Right atrium auricular region (tissue), 2 donors: Measurements from ENCODE around the gene XRCC3. TPM values are rescaled to one million over a fixed set of nuclear protein-coding genes. Genes with fewer than 3 reads are reported as not detected.

Experiments
- DNase-seq: peaks from one replicate; pipeline ENCODE4 v3.0.0-alpha.2; 2019; ENCODE audit warnings: low spot score
- H3K27ac ChIP-seq, 2 donors: fragments of 200-600 bp; sonication (generic); 1 replicate in 1 of 2; 2 replicates in 1 of 2; pipeline ENCODE4 v1.5.1; 2016 to 2019
- H3K27me3 ChIP-seq, 2 donors: fragments of 200-600 bp; sonication (generic); one replicate each; pipeline versions ENCODE4 v1.5.1 to v1.6.0; 2017 to 2019
- H3K36me3 ChIP-seq: fragments of 200-600 bp; sonication (generic); one replicate; pipeline ENCODE4 v1.5.1; 2016
- H3K4me1 ChIP-seq, 2 donors: fragments of 200-600 bp; sonication (generic); one replicate each; pipeline versions ENCODE4 v1.5.1 to v1.6.0; 2017 to 2019
- H3K4me3 ChIP-seq, 2 donors: fragments of 200-600 bp; sonication (generic); 1 replicate in 1 of 2; 2 replicates in 1 of 2; pipeline ENCODE4 v1.5.1; 2017 to 2019; ENCODE audit warnings: mild to moderate bottlenecking in 1 of 2, moderate library complexity in 1 of 2
- H3K9me3 ChIP-seq, 2 donors: fragments of 200-600 bp; sonication (generic); one replicate each; pipeline ENCODE4 v1.5.1; 2019
- CTCF ChIP-seq, 2 donors: fragments of 200-600 bp; sonication (generic); IDR thresholded peaks; one replicate each; pipeline ENCODE4 v1.5.1; 2019; ENCODE audit warnings: antibody characterized with exemption in 2 of 2
- total RNA-seq, 2 donors: library from RNA; depleted of rRNA; stranded (reverse); fragments of >200 nt; gene quantifications; one replicate each; pipeline ENCODE4 v1.1.0, GENCODE V29; 2016

XRCC3 gene
- total RNA-seq, 2 donors from 2014 or later, result 2.1 to 3.6 TPM

DNA sequence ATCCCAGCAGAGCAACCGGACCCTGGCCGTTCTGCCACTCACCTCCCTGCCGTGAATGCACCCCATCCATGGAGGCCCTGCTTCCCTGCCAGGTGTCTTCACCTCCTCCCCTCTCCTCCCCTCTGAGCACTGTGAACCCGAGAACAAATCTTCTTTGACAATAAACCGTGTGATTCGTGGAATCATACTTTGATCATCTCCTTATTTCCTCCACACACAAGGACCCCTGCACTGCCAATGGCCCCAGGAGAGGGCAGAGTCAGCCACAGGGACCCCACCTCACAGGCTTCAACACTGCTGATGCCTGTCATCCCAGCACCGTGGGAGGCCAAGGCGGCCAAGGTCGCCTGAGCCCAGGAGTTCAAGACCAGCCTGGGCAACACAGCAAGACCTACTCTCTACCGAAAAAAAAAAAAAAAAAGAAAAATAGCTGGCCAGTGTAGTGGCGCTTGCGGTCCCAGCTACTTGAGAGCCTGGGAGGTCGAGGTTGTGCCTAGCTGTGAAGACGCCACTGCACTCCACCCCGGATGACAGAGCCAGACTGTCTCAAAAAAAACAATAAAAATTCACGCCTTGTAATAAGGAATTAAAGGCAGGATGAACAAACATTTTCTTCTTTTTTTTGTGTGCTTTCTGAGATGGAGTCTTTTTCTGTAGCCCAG lies 1.1 kb downstream of the XRCC3 start:
- H3K27ac ChIP-seq, result no peak overlapping the region
- DNase-seq, result no peak
- peaks cover 0 to 73% of the 10 kb centered on the region in 2 donors for H3K4me1 ChIP-seq
- no peaks in the 10 kb centered on the region for H3K9me3 ChIP-seq
- no peaks in the 10 kb centered on the region for H3K27me3 ChIP-seq
- H3K36me3 ChIP-seq, result no peaks in the 10 kb centered on the region
- H3K4me3 ChIP-seq, result peak overlapping the region in 1 of 2 donors; percentile 89
- no peak for TF ChIP-seq CTCF (IDR thresholded peaks at IDR 0.05)

DNA sequence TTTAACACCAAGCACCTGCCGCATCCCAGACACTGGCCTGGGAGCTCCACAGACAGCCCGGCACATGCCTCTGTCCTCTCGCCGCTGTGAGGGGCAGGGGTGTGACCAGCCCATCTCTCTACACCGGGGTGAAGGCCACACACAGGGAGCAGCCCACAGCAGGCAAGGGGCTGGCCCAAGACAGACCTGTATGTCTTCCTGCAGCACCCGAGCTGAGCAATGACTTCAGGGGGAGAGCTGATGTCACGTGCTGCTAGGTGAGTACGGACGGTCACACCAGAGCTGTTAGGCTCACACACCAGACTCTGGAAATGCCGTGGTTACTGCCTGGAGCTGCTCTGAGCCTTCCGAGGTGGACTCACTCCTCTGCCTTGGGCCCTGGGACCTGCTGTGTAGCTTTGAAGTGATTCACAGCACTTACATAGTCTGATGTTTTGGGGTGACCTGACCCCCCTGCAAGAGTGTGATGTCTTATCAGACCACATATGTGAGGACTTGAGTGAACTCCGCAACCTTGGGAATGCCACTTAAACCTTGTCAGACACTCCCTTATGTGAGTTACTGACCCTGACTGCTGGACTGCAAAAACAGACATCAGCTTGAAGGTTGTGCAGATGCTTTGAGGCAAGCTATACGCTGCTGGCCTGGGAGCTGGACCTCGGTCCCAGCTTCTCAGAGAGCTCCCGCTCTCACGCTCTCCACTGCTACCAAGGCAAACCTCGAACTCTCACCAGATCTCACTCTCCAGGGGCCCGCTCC lies 1.8 kb downstream of the XRCC3 start:
- Histone ChIP-seq H3K4me3 (no peak overlapping the region), H3K27ac (no peak overlapping the region), H3K4me1 (peaks cover 0 to 73% of the 10 kb centered on the region in 2 donors), H3K9me3 (no peaks in the 10 kb centered on the region), H3K36me3 (no peaks in the 10 kb centered on the region), H3K27me3 (no peaks in the 10 kb centered on the region)
- no peak for DNase-seq
- TF ChIP-seq CTCF (IDR thresholded peaks at IDR 0.05), result no peak

- H3K27ac ChIP-seq, result peak overlapping the region; percentile 37 to 39
- peaks cover 0 to 74% of the 10 kb centered on the region in 2 donors for H3K4me1 ChIP-seq
- H3K27me3 ChIP-seq, result no peaks in the 10 kb centered on the region
- TF ChIP-seq CTCF (IDR thresholded peaks at IDR 0.05), result no peak
- H3K36me3 ChIP-seq, result no peaks in the 10 kb centered on the region
- H3K4me3 ChIP-seq, result no peak overlapping the region
- H3K9me3 ChIP-seq, result no peaks in the 10 kb centered on the region
- no peak for DNase-seq
Measured at GRCh38 chr14:103712633-103713247, 2.5 kb downstream of the XRCC3 start.

GRCh38 chr14:103711516-103712431 lies 3.5 kb downstream of the XRCC3 start:
- Histone ChIP-seq H3K4me3 (no peak overlapping the region), H3K4me1 (peaks cover 0 to 64% of the 10 kb centered on the region in 2 donors), H3K27ac (peak overlapping the region; percentile 37 to 39), H3K36me3 (no peaks in the 10 kb centered on the region), H3K9me3 (no peaks in the 10 kb centered on the region), H3K27me3 (no peaks in the 10 kb centered on the region)
- TF ChIP-seq CTCF (IDR thresholded peaks at IDR 0.05), result no peak
- no peak for DNase-seq

DNA sequence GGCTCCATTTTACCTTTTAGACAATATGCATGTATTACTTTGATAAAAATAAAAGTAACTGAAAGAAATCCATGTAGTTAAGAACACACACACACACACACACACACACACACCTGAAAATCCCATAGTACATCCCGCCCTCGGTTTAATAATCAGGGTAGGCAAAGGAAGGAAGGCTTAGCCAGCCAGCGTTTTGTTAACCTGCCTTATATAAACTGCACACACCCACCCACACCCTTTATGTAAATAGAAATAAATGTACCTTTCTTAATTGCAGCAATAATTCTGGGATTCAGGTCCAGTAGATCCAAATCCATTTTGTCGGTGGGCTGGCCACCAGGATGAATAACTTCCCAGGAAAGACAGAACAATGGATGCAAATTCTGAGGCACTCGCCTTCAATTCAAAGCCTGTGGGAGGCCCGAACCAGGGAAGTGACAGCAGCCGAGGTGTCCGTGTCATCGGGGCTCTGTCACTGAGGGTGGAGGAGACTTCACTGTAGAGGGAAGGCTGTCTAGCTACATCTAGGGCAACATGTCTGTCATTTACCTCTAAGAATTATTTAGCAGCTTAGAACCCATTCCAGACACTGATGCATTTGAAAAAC lies 4.4 kb downstream of the XRCC3 start:
- Histone ChIP-seq H3K36me3 (no peaks in the 10 kb centered on the region), H3K9me3 (no peaks in the 10 kb centered on the region), H3K27ac (no peak overlapping the region), H3K27me3 (no peaks in the 10 kb centered on the region), H3K4me3 (no peak overlapping the region), H3K4me1 (peaks cover 0 to 63% of the 10 kb centered on the region in 2 donors)
- no peak for DNase-seq
- no peak for TF ChIP-seq CTCF (IDR thresholded peaks at IDR 0.05)
